B cell (primary cell): ENCODE data around the gene BTF3L4. TPM values are rescaled to one million over a fixed set of nuclear protein-coding genes. Genes with fewer than 3 reads are reported as not detected.

Experiments
- ATAC-seq: fragments of 200-7000 bp; cut with Tn5 transposase; one replicate; pipeline ENCODE4 v1.10.0; 2021; ENCODE audit warnings: low read depth, mild to moderate bottlenecking, moderate number of reproducible peaks, moderate library complexity
- CTCF ChIA-PET: fragments of 350-600 bp; sonication (Branson Sonifier 250); formaldehyde crosslinking; loops from one replicate; lab custom pipeline; 2021; ENCODE audit warnings: antibody characterized with exemption, inconsistent platforms; lab: Charles Lee
- POLR2A ChIA-PET: fragments of 350-600 bp; sonication (Branson Sonifier 250); formaldehyde crosslinking; loops from one replicate; lab custom pipeline; 2021; ENCODE audit warnings: antibody characterized with exemption; lab: Charles Lee
- DNase-seq: peaks from one replicate; pipeline ENCODE4 v3.0.0; 2013
- H2AFZ ChIP-seq: 2 replicates; pipeline ENCODE4 v1.6.1; 2012; ENCODE audit warnings: mild to moderate bottlenecking, low read depth, low read length; ENCODE audit not compliant: insufficient read depth, poor library complexity, severe bottlenecking
- H3K27ac ChIP-seq, 2 donors: 1 replicate in 1 of 2; 2 replicates in 1 of 2; pipeline ENCODE4 v1.5.1; 2012 to 2013; ENCODE audit warnings: low read length in 2 of 2, mild to moderate bottlenecking in 2 of 2, moderate library complexity in 1 of 2
- H3K27me3 ChIP-seq, 4 experiments: fragments of 200-600 bp in 1 of 4; sonication (generic) in 1 of 4; replicated peaks in 1 of 4; 1 replicate in 2 of 4; 2 replicates in 2 of 4; pipeline versions ENCODE4 v1.6.1 to v1.7.0; 2013 to 2016; ENCODE audit warnings: low read length in 3 of 4, mild to moderate bottlenecking in 2 of 4, mixed read lengths in 1 of 4, moderate library complexity in 1 of 4; ENCODE audit not compliant: insufficient read depth in 4 of 4, control insufficient read depth in 3 of 4; ENCODE audit errors: control extremely low read depth in 1 of 4
- H3K36me3 ChIP-seq, 2 experiments: replicated peaks in 1 of 2; 1 replicate in 1 of 2; 2 replicates in 1 of 2; pipeline versions ENCODE4 v1.6.1 to v1.7.1; 2013; ENCODE audit warnings: low read length in 1 of 2; ENCODE audit not compliant: insufficient read depth in 2 of 2, control insufficient read depth in 1 of 2; ENCODE audit errors: control extremely low read depth in 1 of 2, extremely low read depth in 1 of 2
- H3K4me1 ChIP-seq, 2 donors: fragments of 200-600 bp in 1 of 2; sonication (generic) in 1 of 2; 1 replicate in 1 of 2; 2 replicates in 1 of 2; pipeline versions ENCODE4 v1.5.1 to v1.6.1; 2013 to 2017; ENCODE audit warnings: low read length in 2 of 2; ENCODE audit not compliant: control insufficient read depth in 2 of 2, insufficient read depth in 2 of 2
- H3K4me2 ChIP-seq: replicated peaks from 2 replicates; pipeline ENCODE3; 2012; ENCODE audit warnings: mild to moderate bottlenecking, low read depth, low read length; ENCODE audit not compliant: poor library complexity, severe bottlenecking
- H3K4me3 ChIP-seq, 5 experiments: fragments of 200-600 bp in 1 of 5; sonication (generic) in 1 of 5; 1 replicate in 3 of 5; 2 replicates in 2 of 5; pipeline versions ENCODE4 v1.5.1 to v1.7.0; 2011 to 2016; ENCODE audit warnings: low read length in 4 of 5, mild to moderate bottlenecking in 4 of 5, low read depth in 2 of 5, control low read depth in 1 of 5, moderate library complexity in 1 of 5; ENCODE audit not compliant: insufficient read depth in 1 of 5; ENCODE audit errors: control extremely low read depth in 1 of 5, extremely low read depth in 1 of 5
- H3K79me2 ChIP-seq: fragments of 200-600 bp; sonication (generic); one replicate; pipeline ENCODE4 v1.6.0; 2016; ENCODE audit warnings: low read length; ENCODE audit not compliant: control insufficient read depth, insufficient read depth
- H3K9ac ChIP-seq: fragments of 200-600 bp; sonication (generic); 2 replicates; pipeline ENCODE4 v1.6.1; 2017; ENCODE audit warnings: mild to moderate bottlenecking, low read length, moderate library complexity
- H3K9me3 ChIP-seq, 3 donors: one replicate each; pipeline versions ENCODE4 v1.6.1 to v1.7.1; 2013; ENCODE audit warnings: low read length in 2 of 3; ENCODE audit not compliant: control insufficient read depth in 2 of 3, insufficient read depth in 1 of 3; ENCODE audit errors: control extremely low read depth in 1 of 3
- H4K20me1 ChIP-seq: 2 replicates; pipeline ENCODE4 v1.6.0; 2012; ENCODE audit warnings: mild to moderate bottlenecking, low read length; ENCODE audit not compliant: insufficient read depth, control insufficient read depth, poor library complexity, severe bottlenecking
- H3K27ac Mint-ChIP-seq: one replicate; pipeline ENCODE4 v1.8.0; 2021; ENCODE audit warnings: mixed read lengths
- H3K27me3 Mint-ChIP-seq: one replicate; pipeline ENCODE4 v1.8.0; 2021; ENCODE audit warnings: mixed read lengths
- H3K4me1 Mint-ChIP-seq: one replicate; pipeline ENCODE4 v1.8.0; 2021; ENCODE audit warnings: mixed read lengths
- H3K4me3 Mint-ChIP-seq: one replicate; pipeline ENCODE4 v1.8.0; 2021; ENCODE audit warnings: mixed read lengths
- H3K9me3 Mint-ChIP-seq: one replicate; pipeline ENCODE4 v1.8.0; 2022; ENCODE audit warnings: mixed read lengths; ENCODE audit not compliant: insufficient read depth
- EZH2 ChIP-seq: IDR thresholded peaks from 2 replicates; pipeline ENCODE4 v1.6.1; 2012; ENCODE audit warnings: borderline replicate concordance, low read depth, mild to moderate bottlenecking, moderate library complexity, low read length; ENCODE audit not compliant: insufficient read depth, poor library complexity, severe bottlenecking
- WGBS: methylation state at CpG from one replicate; pipeline ENCODE4 v1.1.5; 2013; ENCODE audit warnings: missing lambda C conversion rate; ENCODE audit not compliant: insufficient coverage; 5-methylcytosine and 5-hydroxymethylcytosine counted together
- intact Hi-C: fragments of 100-400 bp; cut with micrococcal nuclease; formaldehyde crosslinking; loops from one replicate; pipeline ENCODE4 v1.10.0; 2022
- polyA plus RNA-seq: library from polyadenylated mRNA; depleted of rRNA; stranded (reverse); fragments of >200 nt; gene quantifications from 2 replicates; pipeline ENCODE4 v1.2.3, GENCODE V29; 2012
- total RNA-seq, 2 donors: library from RNA; stranded (reverse); fragments of 120-200 nt in 1 of 2; gene quantifications; 1 replicate in 1 of 2; 2 replicates in 1 of 2; pipeline versions ENCODE4 v1.2.3 to v1.2.4, GENCODE V29; 2013 to 2022
- TF ChIP-seq, protein P1 (sequence below): fragments of 200-600 bp; IDR thresholded peaks from one replicate; pipeline ENCODE4 v1.8.0; 2022; ENCODE audit warnings: antibody characterized with exemption, mild to moderate bottlenecking

The BTF3L4 gene
- total and polyA plus RNA-seq, 2 donors (not counting 1 experiment from before 2014, with no cell fraction given) = 16.0 to 32.7 TPM

DNA sequence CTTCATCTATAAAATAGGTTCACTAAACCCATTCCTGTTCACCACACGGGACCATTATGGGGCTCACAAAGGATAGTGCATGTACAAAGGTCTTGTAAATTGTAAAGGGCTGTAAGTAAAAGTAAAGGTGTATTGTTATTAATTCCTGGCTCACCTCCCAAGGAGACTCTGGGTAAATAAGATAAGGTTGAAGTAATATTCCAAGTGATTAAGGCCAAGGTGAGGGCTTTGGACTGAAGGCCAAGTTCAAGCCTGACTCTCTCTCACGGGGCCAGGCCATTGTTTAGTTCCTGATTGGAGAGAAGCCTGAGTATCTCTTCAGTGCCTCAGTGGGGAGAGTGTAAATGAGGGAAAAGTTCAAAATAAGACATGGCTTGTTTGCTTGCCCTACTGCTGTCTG is 66.3 kb downstream of the BTF3L4 start:
- H3K9ac ChIP-seq = no peak overlapping the region
- H3K27me3 ChIP-seq = peaks cover 0 to 8% (median 2%) of the 10 kb centered on the region in 4 experiments
- Mint-ChIP-seq H3K4me3 (no peak overlapping the region), H3K4me1 (peaks cover 3% of the 10 kb centered on the region), H3K9me3 (no peaks in the 10 kb centered on the region), H3K27ac (no peak overlapping the region), H3K27me3 (peaks cover 35% of the 10 kb centered on the region)
- H4K20me1 ChIP-seq = no peaks in the 10 kb centered on the region
- no peaks in the 10 kb centered on the region for H3K9me3 ChIP-seq
- POLR2A ChIA-PET = no interaction called here
- no peak overlapping the region for H3K4me2 ChIP-seq
- no peak for ATAC-seq
- no peak for DNase-seq
- no peak overlapping the region for H3K27ac ChIP-seq
- intact Hi-C loops = no loop called here
- CTCF ChIA-PET = no interaction called here
- no peak overlapping the region for H2AFZ ChIP-seq
- H3K36me3 ChIP-seq = no peaks in the 10 kb centered on the region
- H3K4me3 ChIP-seq = no peak overlapping the region
- H3K79me2 ChIP-seq = no peaks in the 10 kb centered on the region
- H3K4me1 ChIP-seq = no peaks in the 10 kb centered on the region
- no peak for TF ChIP-seq EZH2
- TF ChIP-seq, protein P1, sequence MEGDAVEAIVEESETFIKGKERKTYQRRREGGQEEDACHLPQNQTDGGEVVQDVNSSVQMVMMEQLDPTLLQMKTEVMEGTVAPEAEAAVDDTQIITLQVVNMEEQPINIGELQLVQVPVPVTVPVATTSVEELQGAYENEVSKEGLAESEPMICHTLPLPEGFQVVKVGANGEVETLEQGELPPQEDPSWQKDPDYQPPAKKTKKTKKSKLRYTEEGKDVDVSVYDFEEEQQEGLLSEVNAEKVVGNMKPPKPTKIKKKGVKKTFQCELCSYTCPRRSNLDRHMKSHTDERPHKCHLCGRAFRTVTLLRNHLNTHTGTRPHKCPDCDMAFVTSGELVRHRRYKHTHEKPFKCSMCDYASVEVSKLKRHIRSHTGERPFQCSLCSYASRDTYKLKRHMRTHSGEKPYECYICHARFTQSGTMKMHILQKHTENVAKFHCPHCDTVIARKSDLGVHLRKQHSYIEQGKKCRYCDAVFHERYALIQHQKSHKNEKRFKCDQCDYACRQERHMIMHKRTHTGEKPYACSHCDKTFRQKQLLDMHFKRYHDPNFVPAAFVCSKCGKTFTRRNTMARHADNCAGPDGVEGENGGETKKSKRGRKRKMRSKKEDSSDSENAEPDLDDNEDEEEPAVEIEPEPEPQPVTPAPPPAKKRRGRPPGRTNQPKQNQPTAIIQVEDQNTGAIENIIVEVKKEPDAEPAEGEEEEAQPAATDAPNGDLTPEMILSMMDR = no peak
- 90% methylated on average over 1 of the region's 2 CpGs for WGBS

DNA sequence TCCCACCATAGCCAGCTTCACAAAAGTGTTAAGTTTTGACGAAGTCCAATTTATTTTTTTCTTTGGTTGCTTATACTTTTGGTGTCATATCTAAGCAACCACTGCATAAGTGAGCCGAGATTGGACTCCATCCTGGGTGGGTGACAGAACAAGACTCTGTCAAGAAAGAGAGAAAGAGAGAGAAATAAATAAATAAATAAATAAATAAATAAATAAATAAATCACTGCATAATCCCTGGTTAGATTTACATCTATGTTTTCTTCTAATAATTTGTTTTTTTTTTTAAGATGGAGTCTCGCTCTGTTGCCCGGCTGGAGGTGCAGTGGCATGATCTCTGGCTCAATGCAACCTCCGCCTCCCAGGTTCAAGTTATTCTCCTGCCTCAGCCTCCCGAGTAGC is 67.5 kb downstream of the BTF3L4 start:
- H3K27ac Mint-ChIP-seq = no peak overlapping the region
- no peak overlapping the region for H3K27ac ChIP-seq
- peaks cover 43% of the 10 kb centered on the region for H3K27me3 Mint-ChIP-seq
- no peak for ATAC-seq
- no peak overlapping the region for H2AFZ ChIP-seq
- no peak for DNase-seq
- no peak overlapping the region for H3K4me2 ChIP-seq
- H3K9me3 Mint-ChIP-seq = no peaks in the 10 kb centered on the region
- no peak overlapping the region for H3K4me3 ChIP-seq
- 88% methylated on average over 2 of the region's 6 CpGs for WGBS
- H3K4me1 ChIP-seq = no peaks in the 10 kb centered on the region
- CTCF ChIA-PET = no interaction called here
- no peaks in the 10 kb centered on the region for H3K36me3 ChIP-seq
- peaks cover 3% of the 10 kb centered on the region for H3K4me1 Mint-ChIP-seq
- peaks cover 0 to 8% (median 5%) of the 10 kb centered on the region in 4 experiments for H3K27me3 ChIP-seq
- no peaks in the 10 kb centered on the region for H3K79me2 ChIP-seq
- no peak overlapping the region for H3K9ac ChIP-seq
- H3K9me3 ChIP-seq = no peaks in the 10 kb centered on the region
- TF ChIP-seq, protein P1 = no peak
- TF ChIP-seq EZH2 = no peak
- H3K4me3 Mint-ChIP-seq = no peak overlapping the region
- H4K20me1 ChIP-seq = no peaks in the 10 kb centered on the region
- POLR2A ChIA-PET = no interaction called here
- intact Hi-C loops = no loop called here
